Measurements from ENCODE around the gene B4GALT5.
"Not testable (repeated sequence)": the region's sequence is repeated elsewhere in the genome, so short reads cannot be mapped to it uniquely, and the experiment has no call there.

The B4GALT5 gene

DNA sequence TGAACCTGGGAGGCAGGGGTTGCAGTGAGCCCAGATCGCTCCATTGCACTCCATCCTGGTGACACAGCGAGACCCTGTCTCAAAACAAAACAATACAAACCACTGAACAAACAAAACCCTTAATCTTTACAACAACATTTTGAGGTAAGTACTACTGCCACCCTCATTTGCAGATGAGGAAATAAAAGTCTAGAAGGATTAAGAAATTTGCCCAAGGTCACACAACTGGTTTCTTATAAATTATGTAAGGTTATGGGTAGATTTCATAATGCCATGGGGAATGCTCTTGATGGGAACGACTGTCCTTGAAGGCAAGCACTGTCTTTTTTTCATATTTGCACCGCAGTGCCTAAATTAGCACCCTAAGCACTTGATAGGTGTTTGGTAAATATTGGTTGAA, 13.8 kb upstream of the B4GALT5 start:
- H3K27me3 ChIP-seq (ENCODE audit: control insufficient read depth, insufficient read depth, low read length): no peaks in the 10 kb centered on the region
- H3K27ac ChIP-seq (ENCODE audit: low read length): no peak overlapping the region
- H3K9me3 ChIP-seq (ENCODE audit: control insufficient read depth, low read depth, low read length): no peaks in the 10 kb centered on the region
- no peak overlapping the region for H3K9ac ChIP-seq (ENCODE audit: low read length)
- peaks cover 9% of the 10 kb centered on the region for H3K4me1 ChIP-seq (ENCODE audit: control insufficient read depth, low read depth, low read length)
- H3K36me3 ChIP-seq (ENCODE audit: control insufficient read depth, low read depth, low read length): no peaks in the 10 kb centered on the region
- no peak overlapping the region for H3K4me3 ChIP-seq (ENCODE audit: low read length)

DNA sequence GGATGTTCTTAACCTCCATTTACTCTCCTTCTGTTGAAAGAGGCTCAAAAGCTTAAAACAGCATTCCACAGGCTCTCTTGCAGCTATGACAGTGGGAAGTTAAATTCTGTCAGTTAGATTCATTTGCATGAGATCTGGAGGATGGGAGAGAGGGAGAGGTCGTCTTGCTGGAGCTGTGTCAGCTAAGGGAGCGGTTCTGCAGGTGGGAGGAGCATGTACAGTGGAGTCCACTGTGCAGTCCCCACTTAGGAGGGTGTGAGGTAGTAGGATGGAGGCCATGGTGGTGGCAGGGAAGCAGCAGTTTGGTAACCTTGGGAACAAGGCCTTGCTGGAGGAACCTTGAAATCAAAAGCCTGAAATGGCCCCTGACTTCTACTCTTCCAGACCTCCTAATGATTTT, 12.0 kb upstream of the B4GALT5 start:
- Histone ChIP-seq H3K27me3 (ENCODE audit: control insufficient read depth, insufficient read depth, low read length) (no peaks in the 10 kb centered on the region), H3K9ac (ENCODE audit: low read length) (no peak overlapping the region), H3K27ac (ENCODE audit: low read length) (no peak overlapping the region), H3K36me3 (ENCODE audit: control insufficient read depth, low read depth, low read length) (no peaks in the 10 kb centered on the region), H3K4me3 (ENCODE audit: low read length) (no peak overlapping the region), H3K9me3 (ENCODE audit: control insufficient read depth, low read depth, low read length) (no peaks in the 10 kb centered on the region), H3K4me1 (ENCODE audit: control insufficient read depth, low read depth, low read length) (peaks cover 9% of the 10 kb centered on the region)

DNA sequence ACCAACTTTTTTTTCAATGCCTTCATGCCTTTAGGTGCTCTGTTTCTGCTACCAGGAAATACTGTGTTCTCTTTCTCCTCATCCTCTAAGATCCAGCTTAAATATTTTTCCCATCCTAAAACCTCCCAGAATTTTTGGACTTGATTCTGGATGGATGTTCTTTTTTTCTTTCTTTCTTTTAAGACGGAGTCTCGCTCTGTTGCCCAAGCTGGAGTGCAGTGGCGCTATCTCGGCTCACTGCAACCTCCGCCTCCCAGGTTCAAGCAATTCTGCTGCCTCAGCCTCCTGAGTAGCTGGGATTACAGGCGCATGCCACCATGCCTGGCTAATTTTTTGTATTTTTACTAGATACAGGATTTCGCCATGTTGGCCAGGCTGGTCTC, 11.5 kb upstream of the B4GALT5 start:
- H3K9ac ChIP-seq (ENCODE audit: low read length); H3K9me3 ChIP-seq (ENCODE audit: control insufficient read depth, low read depth, low read length); H3K36me3 ChIP-seq (ENCODE audit: control insufficient read depth, low read depth, low read length); H3K27me3 ChIP-seq (ENCODE audit: control insufficient read depth, insufficient read depth, low read length); H3K4me1 ChIP-seq (ENCODE audit: control insufficient read depth, low read depth, low read length); H3K27ac ChIP-seq (ENCODE audit: low read length); H3K4me3 ChIP-seq (ENCODE audit: low read length): not testable (repeated sequence)

DNA sequence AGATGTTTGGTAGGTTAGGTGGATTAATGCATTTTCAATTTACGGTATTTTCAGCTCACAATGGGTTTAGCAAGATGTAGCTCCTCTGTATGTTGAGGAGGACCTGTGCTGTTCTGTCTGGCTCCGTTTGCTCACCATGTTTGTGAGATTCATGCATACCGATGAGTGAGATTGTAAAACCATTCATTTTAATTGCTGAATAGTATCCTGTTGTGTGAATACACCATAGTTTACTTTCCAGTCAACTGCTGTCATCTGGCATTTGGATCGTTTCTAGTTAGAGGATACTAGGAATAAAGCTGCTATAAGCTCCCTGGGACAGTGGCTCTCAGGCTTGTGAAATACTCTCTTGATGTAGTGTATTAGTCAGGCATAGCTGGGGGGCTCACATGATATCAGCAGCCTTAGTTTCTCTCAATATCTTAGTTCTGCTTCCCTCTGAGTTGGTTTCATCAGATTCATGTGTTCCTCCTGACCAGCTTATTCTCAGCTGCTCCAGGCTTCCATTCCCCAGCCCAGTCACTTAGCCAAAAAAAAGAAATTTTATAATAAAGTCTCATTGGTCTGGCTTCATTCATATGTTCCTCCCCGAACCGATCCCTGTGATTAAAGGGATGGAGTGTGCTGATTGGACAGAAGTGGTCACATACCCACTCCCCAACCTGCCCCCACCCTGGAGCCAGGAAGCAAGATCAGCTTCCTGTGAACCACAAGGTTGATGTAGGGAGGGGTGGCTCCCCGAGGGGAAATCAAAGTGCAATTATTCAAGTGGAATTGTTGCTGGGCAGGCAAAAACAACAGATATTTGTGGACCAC, 10.9 kb upstream of the B4GALT5 start:
- Histone ChIP-seq H3K36me3 (ENCODE audit: control insufficient read depth, low read depth, low read length) (no peaks in the 10 kb centered on the region), H3K9ac (ENCODE audit: low read length) (no peak overlapping the region), H3K27me3 (ENCODE audit: control insufficient read depth, insufficient read depth, low read length) (no peaks in the 10 kb centered on the region), H3K27ac (ENCODE audit: low read length) (no peak overlapping the region), H3K9me3 (ENCODE audit: control insufficient read depth, low read depth, low read length) (no peaks in the 10 kb centered on the region), H3K4me3 (ENCODE audit: low read length) (no peak overlapping the region), H3K4me1 (ENCODE audit: control insufficient read depth, low read depth, low read length) (peaks cover 9% of the 10 kb centered on the region)

DNA sequence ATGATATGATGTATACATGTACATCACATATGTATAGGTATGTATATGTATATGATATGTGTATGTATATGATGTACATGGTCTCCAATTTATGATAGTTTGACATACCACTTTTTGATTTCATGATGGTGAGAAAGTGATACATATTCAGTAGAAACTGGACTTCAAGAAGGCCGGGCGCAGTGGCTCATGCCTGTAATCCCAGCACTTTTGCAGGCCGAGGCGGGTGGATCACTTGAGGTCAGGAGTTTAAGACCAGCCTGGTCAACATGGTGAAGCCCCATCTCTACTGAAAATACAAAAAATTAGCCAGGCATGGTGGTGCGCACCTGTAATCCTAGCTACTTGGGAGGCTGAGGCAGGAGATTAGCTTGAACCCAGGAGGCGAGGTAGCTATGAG, 10.1 kb upstream of the B4GALT5 start:
- H3K9ac ChIP-seq (ENCODE audit: low read length); H3K4me1 ChIP-seq (ENCODE audit: control insufficient read depth, low read depth, low read length); H3K27me3 ChIP-seq (ENCODE audit: control insufficient read depth, insufficient read depth, low read length); H3K4me3 ChIP-seq (ENCODE audit: low read length); H3K27ac ChIP-seq (ENCODE audit: low read length); H3K9me3 ChIP-seq (ENCODE audit: control insufficient read depth, low read depth, low read length); H3K36me3 ChIP-seq (ENCODE audit: control insufficient read depth, low read depth, low read length): not testable (repeated sequence)

DNA sequence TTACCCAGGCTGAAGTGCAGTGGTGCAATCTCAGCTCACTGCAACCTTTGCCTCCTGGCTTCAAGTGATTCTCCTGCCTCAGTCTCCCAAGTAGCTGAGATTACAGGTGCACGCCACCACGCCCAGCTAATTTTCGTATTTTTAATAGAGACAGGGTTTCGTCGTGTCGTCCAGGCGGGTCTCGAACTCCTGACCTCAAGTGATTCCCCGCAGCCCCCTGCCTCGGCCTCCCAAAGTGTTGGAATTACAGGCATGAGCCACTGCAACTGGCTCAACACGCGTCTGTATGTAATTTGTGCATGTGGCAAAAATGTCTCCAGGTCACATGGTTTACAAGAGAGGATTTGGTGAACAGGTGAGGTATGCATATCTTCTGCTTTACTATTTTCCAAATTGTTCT, 7.6 kb upstream of the B4GALT5 start:
- H3K9me3 ChIP-seq (ENCODE audit: control insufficient read depth, low read depth, low read length); H3K27ac ChIP-seq (ENCODE audit: low read length); H3K4me1 ChIP-seq (ENCODE audit: control insufficient read depth, low read depth, low read length); H3K36me3 ChIP-seq (ENCODE audit: control insufficient read depth, low read depth, low read length); H3K27me3 ChIP-seq (ENCODE audit: control insufficient read depth, insufficient read depth, low read length); H3K9ac ChIP-seq (ENCODE audit: low read length); H3K4me3 ChIP-seq (ENCODE audit: low read length): not testable (repeated sequence)

DNA sequence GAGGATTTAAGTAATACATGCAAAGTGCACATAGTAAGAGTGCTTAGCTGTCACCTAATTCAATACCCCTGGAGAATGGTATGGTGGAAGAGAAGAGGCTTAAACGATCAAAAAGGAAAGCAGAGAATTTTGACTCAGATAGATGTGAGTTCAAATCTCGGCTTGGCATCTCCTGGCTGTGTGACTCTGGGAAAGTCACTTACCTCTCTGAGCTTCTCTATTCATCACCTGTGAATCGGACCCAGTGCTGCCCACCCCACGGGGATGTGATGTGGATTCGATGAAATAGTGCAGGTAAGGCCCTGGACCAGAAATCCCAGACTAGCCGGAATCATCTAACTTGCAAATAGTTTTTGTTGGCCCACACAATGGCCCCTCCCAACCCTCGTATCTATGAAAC, 1.8 kb upstream of the B4GALT5 start:
- Histone ChIP-seq H3K36me3 (ENCODE audit: control insufficient read depth, low read depth, low read length) (no peaks in the 10 kb centered on the region), H3K4me1 (ENCODE audit: control insufficient read depth, low read depth, low read length) (peaks cover 10% of the 10 kb centered on the region), H3K27ac (ENCODE audit: low read length) (no peak overlapping the region), H3K9ac (ENCODE audit: low read length) (no peak overlapping the region), H3K27me3 (ENCODE audit: control insufficient read depth, insufficient read depth, low read length) (no peaks in the 10 kb centered on the region), H3K4me3 (ENCODE audit: low read length) (no peak overlapping the region), H3K9me3 (ENCODE audit: control insufficient read depth, low read depth, low read length) (no peaks in the 10 kb centered on the region)

DNA sequence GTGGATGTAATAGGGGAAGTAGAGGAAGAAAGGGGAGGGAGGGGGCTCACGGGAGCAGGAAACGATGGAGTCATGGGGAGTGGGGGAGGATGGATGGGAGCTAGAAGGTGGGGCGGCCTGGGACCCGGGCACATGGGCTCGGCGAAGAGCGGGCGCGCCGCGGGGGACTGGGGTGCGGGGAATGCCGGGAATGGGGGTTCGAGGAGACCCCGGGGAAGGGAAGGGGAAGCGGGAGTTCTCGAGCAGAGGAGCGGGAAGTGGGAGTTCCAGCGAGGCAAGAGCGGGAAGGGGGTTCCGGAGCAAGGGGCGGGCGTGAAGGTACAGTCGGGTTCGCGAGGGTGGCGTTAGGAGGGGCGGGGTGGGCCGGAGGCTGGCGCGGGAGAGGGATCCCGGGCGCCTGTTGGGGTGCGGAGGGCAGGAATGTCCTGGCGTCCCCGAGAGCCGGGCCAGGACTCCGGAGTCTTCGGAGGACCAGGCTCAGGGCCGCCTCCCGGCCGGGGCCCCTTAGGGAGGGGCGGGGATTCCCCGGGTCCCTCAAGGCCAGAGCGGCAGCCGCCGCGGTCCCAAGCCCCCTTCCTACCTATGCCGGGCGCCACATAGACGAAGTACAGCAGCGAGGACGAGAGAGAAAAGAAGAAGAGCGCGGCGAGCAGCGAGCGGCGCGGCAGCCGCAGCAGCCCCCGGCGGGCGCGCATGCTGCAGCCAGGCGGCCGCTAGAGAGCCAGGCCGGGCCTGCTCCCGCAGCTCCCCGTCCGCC, 504 bp downstream of the B4GALT5 start:
- peaks cover 10% of the 10 kb centered on the region for H3K4me1 ChIP-seq (ENCODE audit: control insufficient read depth, low read depth, low read length)
- no peaks in the 10 kb centered on the region for H3K36me3 ChIP-seq (ENCODE audit: control insufficient read depth, low read depth, low read length)
- H3K27me3 ChIP-seq (ENCODE audit: control insufficient read depth, insufficient read depth, low read length): no peaks in the 10 kb centered on the region
- no peaks in the 10 kb centered on the region for H3K9me3 ChIP-seq (ENCODE audit: control insufficient read depth, low read depth, low read length)
- peak overlapping the region; percentile 84 for H3K4me3 ChIP-seq (ENCODE audit: low read length)
- H3K9ac ChIP-seq (ENCODE audit: low read length): peak overlapping the region; percentile 89
- H3K27ac ChIP-seq (ENCODE audit: low read length): peak overlapping the region; percentile 72

DNA sequence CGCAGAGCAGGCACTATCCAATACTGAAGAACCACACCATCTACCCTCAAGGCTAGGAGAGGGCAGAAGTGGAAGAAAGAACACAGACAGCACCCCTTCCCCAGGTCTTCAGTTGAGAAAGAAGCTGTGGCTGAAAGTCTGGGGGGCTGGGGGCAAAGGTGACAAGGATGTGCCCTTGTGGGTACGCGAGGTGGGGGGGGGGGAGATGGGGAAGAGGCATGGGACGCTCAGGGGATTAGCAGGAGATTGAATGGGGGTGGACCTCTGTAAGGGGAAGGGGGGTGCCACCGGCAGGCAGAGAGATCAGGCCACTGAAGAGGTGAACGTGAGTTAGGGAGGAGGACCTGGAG, 1.1 kb downstream of the B4GALT5 start:
- Histone ChIP-seq H3K4me1 (ENCODE audit: control insufficient read depth, low read depth, low read length) (peaks cover 10% of the 10 kb centered on the region), H3K27ac (ENCODE audit: low read length) (peak overlapping the region; percentile 72)

DNA sequence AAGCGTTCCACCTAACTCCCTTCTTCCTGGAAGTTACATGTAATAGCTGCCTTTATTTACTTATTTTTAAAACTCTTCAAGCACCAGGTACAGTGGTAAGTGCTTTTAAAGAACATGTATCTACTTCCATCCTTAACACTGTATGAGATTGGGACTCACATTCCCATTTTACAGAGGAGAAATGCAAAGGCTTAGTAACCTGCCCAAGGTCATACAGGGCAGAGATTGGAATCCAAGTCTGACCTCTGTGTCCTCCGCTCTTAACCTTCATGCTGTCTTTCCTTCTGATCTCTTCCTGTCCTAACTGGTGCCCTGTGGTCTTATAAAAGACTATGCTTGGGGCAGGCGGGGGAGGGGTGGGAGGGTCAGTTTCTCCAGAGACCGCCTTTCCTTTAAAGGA, 1.6 kb downstream of the B4GALT5 start:
- H3K4me1 ChIP-seq (ENCODE audit: control insufficient read depth, low read depth, low read length): peaks cover 11% of the 10 kb centered on the region

More for the DNA sequence above, 1.1 kb downstream of the B4GALT5 start:
- Histone ChIP-seq H3K9ac (ENCODE audit: low read length) (peak overlapping the region; percentile 89), H3K27me3 (ENCODE audit: control insufficient read depth, insufficient read depth, low read length) (no peaks in the 10 kb centered on the region), H3K4me3 (ENCODE audit: low read length) (peak overlapping the region; percentile 84), H3K36me3 (ENCODE audit: control insufficient read depth, low read depth, low read length) (no peaks in the 10 kb centered on the region), H3K9me3 (ENCODE audit: control insufficient read depth, low read depth, low read length) (no peaks in the 10 kb centered on the region)

DNA sequence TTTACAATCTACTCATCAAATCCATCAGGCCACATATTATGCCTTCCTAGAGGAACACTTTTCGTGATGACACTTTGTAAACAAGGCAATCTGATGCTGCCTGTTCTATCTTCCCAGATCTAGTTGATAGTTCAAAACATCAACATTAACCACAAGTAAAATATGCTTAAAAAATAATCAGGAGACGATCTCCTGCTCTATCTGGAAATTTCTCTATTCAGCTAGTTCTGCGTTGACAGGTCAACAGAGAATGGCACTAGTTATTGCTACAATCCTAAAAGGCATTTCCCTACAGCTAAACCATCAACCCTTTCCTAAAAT, 2.1 kb downstream of the B4GALT5 start:
- no peak overlapping the region for H3K9ac ChIP-seq (ENCODE audit: low read length)
- H3K27me3 ChIP-seq (ENCODE audit: control insufficient read depth, insufficient read depth, low read length): no peaks in the 10 kb centered on the region
- H3K36me3 ChIP-seq (ENCODE audit: control insufficient read depth, low read depth, low read length): no peaks in the 10 kb centered on the region
- H3K4me3 ChIP-seq (ENCODE audit: low read length): peak overlapping the region; percentile 84
- no peaks in the 10 kb centered on the region for H3K9me3 ChIP-seq (ENCODE audit: control insufficient read depth, low read depth, low read length)
- H3K27ac ChIP-seq (ENCODE audit: low read length): no peak overlapping the region
- H3K4me1 ChIP-seq (ENCODE audit: control insufficient read depth, low read depth, low read length): peaks cover 16% of the 10 kb centered on the region

More for the DNA sequence above, 1.6 kb downstream of the B4GALT5 start:
- Histone ChIP-seq H3K9ac (ENCODE audit: low read length) (peak overlapping the region; percentile 89), H3K36me3 (ENCODE audit: control insufficient read depth, low read depth, low read length) (no peaks in the 10 kb centered on the region), H3K27me3 (ENCODE audit: control insufficient read depth, insufficient read depth, low read length) (no peaks in the 10 kb centered on the region), H3K27ac (ENCODE audit: low read length) (no peak overlapping the region), H3K4me3 (ENCODE audit: low read length) (peak overlapping the region; percentile 84), H3K9me3 (ENCODE audit: control insufficient read depth, low read depth, low read length) (no peaks in the 10 kb centered on the region)

All from iPS-18a (cell line).